ENCODE measurements around the gene B3GNT9. TPM values are rescaled to one million over a fixed set of nuclear protein-coding genes. Genes with fewer than 3 reads are reported as not detected.

B3GNT9 gene
- total RNA-seq, 1 donor = 42.4 TPM

DNA sequence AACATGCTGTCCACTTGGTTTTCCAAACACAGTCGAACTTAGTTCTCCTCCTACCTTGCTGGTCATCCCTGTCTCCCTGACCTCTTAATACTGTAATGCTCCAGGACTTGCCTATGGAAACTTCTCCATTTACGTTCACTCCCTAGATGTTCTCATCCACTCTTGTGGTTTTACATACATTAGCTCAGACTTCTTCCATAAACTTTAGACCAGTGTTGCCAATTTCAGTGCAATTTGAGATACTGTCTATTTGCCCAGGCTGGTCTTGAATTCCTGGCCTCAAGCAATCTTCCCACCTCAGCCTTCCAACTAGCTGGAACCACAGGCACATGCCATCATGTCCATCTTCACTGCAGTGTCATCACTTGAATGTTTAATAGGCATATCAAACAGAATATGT lies 31.5 kb upstream of the B3GNT9 start:
- TF ChIP-seq, protein P1, sequence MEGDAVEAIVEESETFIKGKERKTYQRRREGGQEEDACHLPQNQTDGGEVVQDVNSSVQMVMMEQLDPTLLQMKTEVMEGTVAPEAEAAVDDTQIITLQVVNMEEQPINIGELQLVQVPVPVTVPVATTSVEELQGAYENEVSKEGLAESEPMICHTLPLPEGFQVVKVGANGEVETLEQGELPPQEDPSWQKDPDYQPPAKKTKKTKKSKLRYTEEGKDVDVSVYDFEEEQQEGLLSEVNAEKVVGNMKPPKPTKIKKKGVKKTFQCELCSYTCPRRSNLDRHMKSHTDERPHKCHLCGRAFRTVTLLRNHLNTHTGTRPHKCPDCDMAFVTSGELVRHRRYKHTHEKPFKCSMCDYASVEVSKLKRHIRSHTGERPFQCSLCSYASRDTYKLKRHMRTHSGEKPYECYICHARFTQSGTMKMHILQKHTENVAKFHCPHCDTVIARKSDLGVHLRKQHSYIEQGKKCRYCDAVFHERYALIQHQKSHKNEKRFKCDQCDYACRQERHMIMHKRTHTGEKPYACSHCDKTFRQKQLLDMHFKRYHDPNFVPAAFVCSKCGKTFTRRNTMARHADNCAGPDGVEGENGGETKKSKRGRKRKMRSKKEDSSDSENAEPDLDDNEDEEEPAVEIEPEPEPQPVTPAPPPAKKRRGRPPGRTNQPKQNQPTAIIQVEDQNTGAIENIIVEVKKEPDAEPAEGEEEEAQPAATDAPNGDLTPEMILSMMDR (IDR thresholded peaks at IDR 0.05; ENCODE audit: insufficient read depth, low read length) = no peak
- DNase-seq (ENCODE audit: low read depth) = no peak
- H3K4me3 ChIP-seq (ENCODE audit: low read depth, low read length) = peak overlapping the region; percentile 76

- H3K4me3 ChIP-seq (ENCODE audit: low read depth, low read length) = peak overlapping the region; percentile 15
- peak; percentile 93 for DNase-seq (ENCODE audit: low read depth)
- TF ChIP-seq, protein P1 (IDR thresholded peaks at IDR 0.05; ENCODE audit: insufficient read depth, low read length) = no peak
Observed at GRCh38 chr16:67181346-67181745, 30.5 kb upstream of the B3GNT9 start.

GRCh38 chr16:67180166-67180565 lies 29.4 kb upstream of the B3GNT9 start:
- no peak overlapping the region for H3K4me3 ChIP-seq (ENCODE audit: low read depth, low read length)
- DNase-seq (ENCODE audit: low read depth) = no peak
- TF ChIP-seq, protein P1 (IDR thresholded peaks at IDR 0.05; ENCODE audit: insufficient read depth, low read length) = no peak

GRCh38 chr16:67179421-67180080 lies 28.8 kb upstream of the B3GNT9 start:
- no peak for DNase-seq (ENCODE audit: low read depth)

GRCh38 chr16:67177743-67178699 lies 27.2 kb upstream of the B3GNT9 start:
- H3K4me3 ChIP-seq (ENCODE audit: low read depth, low read length) = peak overlapping the region; percentile 40
- TF ChIP-seq, protein P1 (IDR thresholded peaks at IDR 0.05; ENCODE audit: insufficient read depth, low read length) = peak; percentile 26
- DNase-seq (ENCODE audit: low read depth) = no peak

More at GRCh38 chr16:67179421-67180080, 28.8 kb upstream of the B3GNT9 start:
- H3K4me3 ChIP-seq (ENCODE audit: low read depth, low read length) = no peak overlapping the region
- TF ChIP-seq, protein P1 (IDR thresholded peaks at IDR 0.05; ENCODE audit: insufficient read depth, low read length) = no peak

- DNase-seq (ENCODE audit: low read depth) = no peak
- TF ChIP-seq, protein P1 (IDR thresholded peaks at IDR 0.05; ENCODE audit: insufficient read depth, low read length) = no peak
- H3K4me3 ChIP-seq (ENCODE audit: low read depth, low read length) = no peak overlapping the region
Observed at GRCh38 chr16:67176662-67177061, 25.9 kb upstream of the B3GNT9 start.
